ENCODE results near the gene TBC1D32. TPM values are rescaled to one million over a fixed set of nuclear protein-coding genes. Genes with fewer than 3 reads are reported as not detected.

Gene TBC1D32
- total RNA-seq, 3 donors from 2014 or later (not counting 1 experiment from before 2014, with no cell fraction given), result 8.9 to 17.4 (median 14.2) TPM

GRCh38 chr6:121236984-121237383 is 97.3 kb downstream of the TBC1D32 start:
- H3K27me3 ChIP-seq (ENCODE audit: control insufficient read depth, insufficient read depth, low read length), result no peaks in the 10 kb centered on the region
- no peaks in the 10 kb centered on the region for H3K9me3 ChIP-seq (ENCODE audit: control insufficient read depth, insufficient read depth, low read length)
- H3K4me1 Mint-ChIP-seq, result peaks cover 0 to 5% of the 10 kb centered on the region in 2 donors
- H3K36me3 Mint-ChIP-seq, result peaks cover 31% of the 10 kb centered on the region
- intact Hi-C loops (cut with micrococcal nuclease), result no loop called here
- DNase-seq (no peak), ATAC-seq (no peak)
- no peaks in the 10 kb centered on the region for H3K9me3 Mint-ChIP-seq
- H3K4me1 ChIP-seq (ENCODE audit: control insufficient read depth, insufficient read depth, low read length), result no peaks in the 10 kb centered on the region
- H3K27ac ChIP-seq (ENCODE audit: low read length), result no peak overlapping the region
- no peak overlapping the region for H3K4me3 Mint-ChIP-seq
- no peak for TF ChIP-seq CTCF (IDR thresholded peaks at IDR 0.05)
- H3K27ac Mint-ChIP-seq, result no peak overlapping the region
- no peak overlapping the region for H3K4me3 ChIP-seq (ENCODE audit: low read length)
- H3K36me3 ChIP-seq (ENCODE audit: control insufficient read depth, insufficient read depth, low read length), result no peaks in the 10 kb centered on the region
- H3K27me3 Mint-ChIP-seq (ENCODE audit: low read depth in 2 of 2), result no peaks in the 10 kb centered on the region

GRCh38 chr6:121235386-121235785 is 98.9 kb downstream of the TBC1D32 start:
- 100% methylated on average over 3 of the region's 3 CpGs for WGBS (ENCODE audit: insufficient coverage)
- no peak overlapping the region for H3K27ac Mint-ChIP-seq
- ATAC-seq, result no peak
- no peaks in the 10 kb centered on the region for H3K9me3 ChIP-seq (ENCODE audit: control insufficient read depth, insufficient read depth, low read length)
- peaks cover 31% of the 10 kb centered on the region for H3K36me3 Mint-ChIP-seq
- H3K4me1 ChIP-seq (ENCODE audit: control insufficient read depth, insufficient read depth, low read length), result no peaks in the 10 kb centered on the region
- no peaks in the 10 kb centered on the region for H3K27me3 Mint-ChIP-seq (ENCODE audit: low read depth in 2 of 2)
- intact Hi-C loops (cut with micrococcal nuclease), result no loop called here
- H3K9me3 Mint-ChIP-seq, result peaks cover 0 to 2% of the 10 kb centered on the region in 2 donors
- H3K4me3 Mint-ChIP-seq, result no peak overlapping the region
- peaks cover 0 to 5% of the 10 kb centered on the region in 2 donors for H3K4me1 Mint-ChIP-seq
- TF ChIP-seq CTCF (IDR thresholded peaks at IDR 0.05), result no peak
- no peaks in the 10 kb centered on the region for H3K36me3 ChIP-seq (ENCODE audit: control insufficient read depth, insufficient read depth, low read length)
- H3K27me3 ChIP-seq (ENCODE audit: control insufficient read depth, insufficient read depth, low read length), result no peaks in the 10 kb centered on the region
- H3K27ac ChIP-seq (ENCODE audit: low read length), result no peak overlapping the region
- DNase-seq, result no peak
- H3K4me3 ChIP-seq (ENCODE audit: low read length), result no peak overlapping the region

- no peaks in the 10 kb centered on the region for H3K27me3 ChIP-seq (ENCODE audit: control insufficient read depth, insufficient read depth, low read length)
- H3K9me3 ChIP-seq (ENCODE audit: control insufficient read depth, insufficient read depth, low read length), result no peaks in the 10 kb centered on the region
- TF ChIP-seq CTCF (IDR thresholded peaks at IDR 0.05), result no peak
- H3K27ac ChIP-seq (ENCODE audit: low read length), result no peak overlapping the region
- no peak overlapping the region for H3K4me3 Mint-ChIP-seq
- H3K27me3 Mint-ChIP-seq (ENCODE audit: low read depth in 2 of 2), result no peaks in the 10 kb centered on the region
- peaks cover 0 to 1% of the 10 kb centered on the region in 2 donors for H3K9me3 Mint-ChIP-seq
- ATAC-seq (no peak), DNase-seq (no peak)
- H3K4me3 ChIP-seq (ENCODE audit: low read length), result no peak overlapping the region
- no peaks in the 10 kb centered on the region for H3K4me1 Mint-ChIP-seq
- no peaks in the 10 kb centered on the region for H3K36me3 ChIP-seq (ENCODE audit: control insufficient read depth, insufficient read depth, low read length)
- 68% methylated on average over 2 of the region's 2 CpGs for WGBS (ENCODE audit: insufficient coverage)
- H3K4me1 ChIP-seq (ENCODE audit: control insufficient read depth, insufficient read depth, low read length), result no peaks in the 10 kb centered on the region
- H3K27ac Mint-ChIP-seq, result no peak overlapping the region
- H3K36me3 Mint-ChIP-seq, result no peaks in the 10 kb centered on the region
- intact Hi-C loops (cut with micrococcal nuclease), result no loop called here
Observed at GRCh38 chr6:121223930-121224329, 110.3 kb downstream of the TBC1D32 start.

- Histone ChIP-seq H3K4me1 (ENCODE audit: control insufficient read depth, insufficient read depth, low read length) (no peaks in the 10 kb centered on the region), H3K36me3 (ENCODE audit: control insufficient read depth, insufficient read depth, low read length) (no peaks in the 10 kb centered on the region), H3K27me3 (ENCODE audit: control insufficient read depth, insufficient read depth, low read length) (no peaks in the 10 kb centered on the region), H3K4me3 (ENCODE audit: low read length) (no peak overlapping the region), H3K9me3 (ENCODE audit: control insufficient read depth, insufficient read depth, low read length) (no peaks in the 10 kb centered on the region), H3K27ac (ENCODE audit: low read length) (no peak overlapping the region)
- H3K36me3 Mint-ChIP-seq, result no peaks in the 10 kb centered on the region
- peaks cover 0 to 2% of the 10 kb centered on the region in 2 donors for H3K9me3 Mint-ChIP-seq
- H3K27me3 Mint-ChIP-seq (ENCODE audit: low read depth in 2 of 2), result no peaks in the 10 kb centered on the region
- DNase-seq, result no peak
- no peak overlapping the region for H3K4me3 Mint-ChIP-seq
- no CpG with 5 or more reads among the region's 2 CpGs for WGBS (ENCODE audit: insufficient coverage)
- no peak overlapping the region for H3K27ac Mint-ChIP-seq
- no peaks in the 10 kb centered on the region for H3K4me1 Mint-ChIP-seq
- TF ChIP-seq CTCF (IDR thresholded peaks at IDR 0.05), result no peak
- intact Hi-C loops (cut with micrococcal nuclease), result no loop called here
- ATAC-seq, result no peak
Observed at GRCh38 chr6:121223212-121223611, 111.1 kb downstream of the TBC1D32 start.
